ENCODE data around the gene SEBOX.

DNA sequence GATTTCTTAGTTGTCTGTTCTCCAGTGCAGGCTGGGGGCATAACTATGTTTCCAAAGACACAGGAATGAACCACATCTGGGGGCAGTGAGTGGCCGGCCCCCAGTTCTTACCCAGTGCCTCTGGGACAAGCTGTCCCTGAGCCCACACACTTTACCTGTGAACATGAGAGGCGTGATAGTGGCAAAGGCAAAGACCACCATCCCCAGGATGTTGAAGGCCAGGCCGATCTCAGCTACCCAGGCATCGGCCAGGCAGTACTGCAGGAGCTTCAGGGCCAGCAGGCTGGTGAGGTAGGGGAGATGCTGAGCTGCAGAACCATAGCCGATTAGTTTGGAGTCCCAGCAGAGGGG, 39.4 kb upstream of the SEBOX start:
- no peak for TF ChIP-seq EZH2 (IDR thresholded peaks at IDR 0.05; ENCODE audit: borderline replicate concordance, low read length)
- TF ChIP-seq, protein P1, sequence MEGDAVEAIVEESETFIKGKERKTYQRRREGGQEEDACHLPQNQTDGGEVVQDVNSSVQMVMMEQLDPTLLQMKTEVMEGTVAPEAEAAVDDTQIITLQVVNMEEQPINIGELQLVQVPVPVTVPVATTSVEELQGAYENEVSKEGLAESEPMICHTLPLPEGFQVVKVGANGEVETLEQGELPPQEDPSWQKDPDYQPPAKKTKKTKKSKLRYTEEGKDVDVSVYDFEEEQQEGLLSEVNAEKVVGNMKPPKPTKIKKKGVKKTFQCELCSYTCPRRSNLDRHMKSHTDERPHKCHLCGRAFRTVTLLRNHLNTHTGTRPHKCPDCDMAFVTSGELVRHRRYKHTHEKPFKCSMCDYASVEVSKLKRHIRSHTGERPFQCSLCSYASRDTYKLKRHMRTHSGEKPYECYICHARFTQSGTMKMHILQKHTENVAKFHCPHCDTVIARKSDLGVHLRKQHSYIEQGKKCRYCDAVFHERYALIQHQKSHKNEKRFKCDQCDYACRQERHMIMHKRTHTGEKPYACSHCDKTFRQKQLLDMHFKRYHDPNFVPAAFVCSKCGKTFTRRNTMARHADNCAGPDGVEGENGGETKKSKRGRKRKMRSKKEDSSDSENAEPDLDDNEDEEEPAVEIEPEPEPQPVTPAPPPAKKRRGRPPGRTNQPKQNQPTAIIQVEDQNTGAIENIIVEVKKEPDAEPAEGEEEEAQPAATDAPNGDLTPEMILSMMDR (IDR thresholded peaks at IDR 0.05; ENCODE audit: low read length) = no peak
